IPS DF 19.7 (cell line): ENCODE data around the gene TMC4.
"Not testable (repeated sequence)": the region's sequence is repeated elsewhere in the genome, so short reads cannot be mapped to it uniquely, and the experiment has no call there.

Experiments
- DNase-seq: peaks from one replicate; pipeline ENCODE4 v3.0.0-alpha.2; 2013; ENCODE audit warnings: low read depth, low spot score

The TMC4 gene

GRCh38 chr19:54179262-54179852, 6.4 kb upstream of the TMC4 start:
- no peak for DNase-seq

GRCh38 chr19:54178581-54179261, 5.8 kb upstream of the TMC4 start:
- no peak for DNase-seq

- no peak for DNase-seq
These were observed 1.2 kb upstream of the TMC4 start for GRCh38 chr19:54173951-54174834.

- no peak for DNase-seq
These were observed 369 bp upstream of the TMC4 start for GRCh38 chr19:54173359-54173699.

- DNase-seq: not testable (repeated sequence)
These were observed 1.1 kb downstream of the TMC4 start for GRCh38 chr19:54171736-54172431.

GRCh38 chr19:54169149-54169740, 3.7 kb downstream of the TMC4 start:
- DNase-seq: no peak

GRCh38 chr19:54168174-54168917, 4.6 kb downstream of the TMC4 start:
- DNase-seq: no peak

- DNase-seq: no peak
These were observed 7.7 kb downstream of the TMC4 start for GRCh38 chr19:54165222-54165621.

GRCh38 chr19:54164369-54165068, 8.4 kb downstream of the TMC4 start:
- DNase-seq: no peak

GRCh38 chr19:54162884-54163283, 10.1 kb downstream of the TMC4 start:
- no peak for DNase-seq

GRCh38 chr19:54162241-54162805, 10.6 kb downstream of the TMC4 start:
- DNase-seq: no peak

GRCh38 chr19:54160854-54161253, 12.1 kb downstream of the TMC4 start:
- no peak for DNase-seq

GRCh38 chr19:54160182-54160811, 12.7 kb downstream of the TMC4 start:
- no peak for DNase-seq

GRCh38 chr19:54159352-54160181, 13.4 kb downstream of the TMC4 start, which contains the start of gene LENG1:
LENG1 (minus strand) TSS chr19:54159721; CDS start chr19:54159695, 26 bp downstream.
- DNase-seq: peak; percentile 100

- DNase-seq: no peak
These were observed 14.1 kb downstream of the TMC4 start for GRCh38 chr19:54158812-54159351.

- no peak for DNase-seq
These were observed 16.0 kb downstream of the TMC4 start for GRCh38 chr19:54156953-54157352.

- no peak for DNase-seq
These were observed 16.5 kb downstream of the TMC4 start for GRCh38 chr19:54156490-54156889.

- DNase-seq: no peak
These were observed 17.3 kb downstream of the TMC4 start for GRCh38 chr19:54155694-54156093.
